OCI-LY1 (cell line): Measurements from ENCODE around the gene OR6Y1.

Source experiments
- H2AFZ ChIP-seq: fragments of 200-600 bp; sonication (generic), shearing (Covaris generic); 2 replicates; pipeline ENCODE4 v1.6.0; 2014; ENCODE audit warnings: antibody characterized with exemption, mild to moderate bottlenecking, low read length
- H3F3A ChIP-seq: fragments of 200-600 bp; sonication (generic), shearing (Covaris generic); 2 replicates; pipeline ENCODE4 v1.6.0; 2014; ENCODE audit warnings: mild to moderate bottlenecking, antibody characterized with exemption, low read length, moderate library complexity; ENCODE audit not compliant: insufficient read depth
- H3K27ac ChIP-seq: fragments of 200-600 bp; sonication (generic); 2 replicates; pipeline ENCODE4 v1.5.1; 2014; ENCODE audit warnings: low read length, mixed run types, mild to moderate bottlenecking, low read depth; ENCODE audit not compliant: poor library complexity, severe bottlenecking
- H3K27me3 ChIP-seq: fragments of 200-600 bp; sonication (generic); 2 replicates; pipeline ENCODE4 v1.6.0; 2014; ENCODE audit warnings: antibody characterized with exemption, mild to moderate bottlenecking, low read length, moderate library complexity; ENCODE audit not compliant: insufficient read depth
- H3K36me3 ChIP-seq: fragments of 200-600 bp; sonication (generic); 2 replicates; pipeline ENCODE4 v1.6.1; 2014; ENCODE audit warnings: mild to moderate bottlenecking, antibody characterized with exemption, low read length, moderate library complexity, mixed read lengths; ENCODE audit not compliant: insufficient read depth
- H3K4me1 ChIP-seq: fragments of 200-600 bp; sonication (generic); 2 replicates; pipeline ENCODE4 v1.5.1; 2014; ENCODE audit warnings: mild to moderate bottlenecking, low read length, moderate library complexity; ENCODE audit not compliant: insufficient read depth, severe bottlenecking
- H3K4me2 ChIP-seq: fragments of 200-600 bp; sonication (generic), shearing (Covaris generic); 2 replicates; pipeline ENCODE4 v1.6.1; 2014; ENCODE audit warnings: low read length
- H3K4me3 ChIP-seq: fragments of 200-600 bp; sonication (generic); 2 replicates; pipeline ENCODE4 v1.5.1; 2014; ENCODE audit warnings: low read length, low read depth, mild to moderate bottlenecking, mixed read lengths; ENCODE audit not compliant: poor library complexity, severe bottlenecking
- H3K79me2 ChIP-seq: fragments of 200-600 bp; shearing (Covaris generic); 2 replicates; pipeline ENCODE4 v1.6.1; 2016; ENCODE audit warnings: mixed run types, low read length, mixed read lengths; ENCODE audit not compliant: insufficient read depth
- H3K9ac ChIP-seq: fragments of 200-600 bp; sonication (generic), shearing (Covaris generic); 2 replicates; pipeline ENCODE4 v1.6.1; 2014; ENCODE audit warnings: mild to moderate bottlenecking, low read length, mixed read lengths
- H3K9me2 ChIP-seq: fragments of 200-600 bp; sonication (generic), shearing (Covaris generic); 2 replicates; pipeline ENCODE4 v1.6.1; 2014; ENCODE audit warnings: low read depth, mild to moderate bottlenecking, low read length, mixed read lengths
- H3K9me3 ChIP-seq: fragments of 200-600 bp; shearing (Covaris generic); 2 replicates; pipeline ENCODE4 v1.6.1; 2014; ENCODE audit warnings: low read length, mixed read lengths
- H4K20me1 ChIP-seq: fragments of 200-600 bp; sonication (generic), shearing (Covaris generic); 2 replicates; pipeline ENCODE4 v1.6.0; 2016; ENCODE audit warnings: mild to moderate bottlenecking, low read length; ENCODE audit not compliant: insufficient read depth
- CTCF ChIP-seq: fragments of 200-600 bp; sonication (generic), shearing (Covaris generic); IDR thresholded peaks from 2 replicates; pipeline ENCODE4 v1.5.1; 2017; ENCODE audit warnings: mild to moderate bottlenecking, antibody characterized with exemption, low read length, moderate library complexity, mixed read lengths
- EZH2 ChIP-seq: fragments of 200-600 bp; sonication (generic), shearing (Covaris generic); IDR thresholded peaks from 2 replicates; pipeline ENCODE4 v1.8.0; 2017; ENCODE audit warnings: borderline replicate concordance, mixed run types, mild to moderate bottlenecking, antibody characterized with exemption, low read length, moderate library complexity, mixed read lengths

The OR6Y1 gene

GRCh38 chr1:158527190-158527815, 26.9 kb downstream of the OR6Y1 start:
- H3K27ac ChIP-seq, result no peak overlapping the region
- no peaks in the 10 kb centered on the region for H3K27me3 ChIP-seq
- no peaks in the 10 kb centered on the region for H4K20me1 ChIP-seq
- no peak overlapping the region for H3K4me2 ChIP-seq
- no peaks in the 10 kb centered on the region for H3K79me2 ChIP-seq
- H3K4me3 ChIP-seq, result no peak overlapping the region
- no peaks in the 10 kb centered on the region for H3K36me3 ChIP-seq
- no peaks in the 10 kb centered on the region for H3K4me1 ChIP-seq
- H3K9ac ChIP-seq, result no peak overlapping the region
- H3F3A ChIP-seq, result no peaks in the 10 kb centered on the region
- TF ChIP-seq EZH2 (no peak), CTCF (peak; percentile 73)
- H3K9me2 ChIP-seq, result no peaks in the 10 kb centered on the region
- H3K9me3 ChIP-seq, result no peaks in the 10 kb centered on the region
- H2AFZ ChIP-seq, result no peak overlapping the region

- Histone ChIP-seq H4K20me1 (no peaks in the 10 kb centered on the region), H3K79me2 (no peaks in the 10 kb centered on the region), H3K9ac (no peak overlapping the region), H3K4me2 (no peak overlapping the region), H3K27ac (no peak overlapping the region), H3K36me3 (no peaks in the 10 kb centered on the region), H3F3A (no peaks in the 10 kb centered on the region), H3K4me1 (no peaks in the 10 kb centered on the region), H3K4me3 (no peak overlapping the region), H3K9me2 (no peaks in the 10 kb centered on the region), H3K27me3 (no peaks in the 10 kb centered on the region), H2AFZ (no peak overlapping the region), H3K9me3 (no peaks in the 10 kb centered on the region)
- no peak for TF ChIP-seq EZH2
- no peak for TF ChIP-seq CTCF
Measured at GRCh38 chr1:158521666-158522058, 32.5 kb downstream of the OR6Y1 start.

DNA sequence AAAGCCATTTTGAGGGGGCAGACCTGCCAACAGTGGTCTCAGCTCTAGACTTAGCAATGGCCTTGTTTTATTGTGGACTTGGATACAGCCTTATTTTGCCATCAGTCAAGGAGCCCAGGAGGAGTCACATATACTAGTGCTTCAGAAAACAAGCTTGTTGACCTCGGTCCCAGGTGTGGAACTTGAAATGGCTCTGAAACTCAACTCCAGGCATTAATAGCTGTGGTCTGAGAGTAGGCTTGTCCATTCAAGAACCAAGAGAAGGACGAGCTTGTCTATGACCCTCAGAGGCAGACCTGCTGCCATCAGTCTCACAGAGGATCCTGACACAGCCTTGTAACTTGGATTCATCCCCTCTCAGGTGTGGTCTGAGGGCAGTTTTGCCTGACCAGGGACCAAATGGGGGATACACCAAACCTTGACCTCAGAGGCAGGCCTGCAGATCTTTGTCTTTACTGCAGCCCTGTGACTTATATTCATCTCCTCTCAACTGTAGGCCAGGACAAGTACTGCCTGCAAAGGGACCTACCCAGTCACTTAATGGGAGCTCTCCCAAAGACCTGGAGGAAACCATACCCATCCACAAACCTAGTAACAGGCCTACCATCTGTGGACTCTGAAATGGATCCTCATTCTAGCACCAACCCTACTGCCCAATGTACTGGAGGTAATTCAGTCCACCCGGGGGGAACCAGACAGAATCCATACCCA, 33.1 kb downstream of the OR6Y1 start:
- H3K4me2 ChIP-seq, result no peak overlapping the region
- no peaks in the 10 kb centered on the region for H3K27me3 ChIP-seq

More for the DNA sequence above, 33.1 kb downstream of the OR6Y1 start:
- H3K27ac ChIP-seq, result no peak overlapping the region
- H3K9me3 ChIP-seq, result no peaks in the 10 kb centered on the region
- no peaks in the 10 kb centered on the region for H4K20me1 ChIP-seq
- TF ChIP-seq EZH2 (no peak), CTCF (no peak)
- H3F3A ChIP-seq, result no peaks in the 10 kb centered on the region
- H2AFZ ChIP-seq, result no peak overlapping the region
- H3K4me3 ChIP-seq, result no peak overlapping the region
- H3K9ac ChIP-seq, result no peak overlapping the region
- H3K4me1 ChIP-seq, result no peaks in the 10 kb centered on the region
- no peaks in the 10 kb centered on the region for H3K79me2 ChIP-seq
- no peaks in the 10 kb centered on the region for H3K9me2 ChIP-seq
- no peaks in the 10 kb centered on the region for H3K36me3 ChIP-seq
